HepG2 (cell line): ENCODE data around the gene KIF6. TPM values are rescaled to one million over a fixed set of nuclear protein-coding genes. Genes with fewer than 3 reads are reported as not detected.

Source experiments
- ATAC-seq: fragments of 200-7000 bp; cut with Tn5 transposase; 3 replicates; pipeline ENCODE4 v1.9.1; 2020; ENCODE audit warnings: mild to moderate bottlenecking, moderate library complexity
- BruUV-seq: library from RNA; stranded (reverse); fragments of 400-500 nt; replicated peaks from 2 replicates; lab custom pipeline; 2021; lab: Mats Ljungman, UMichigan
- CTCF ChIA-PET: fragments of 300-600 bp; formaldehyde crosslinking; extraction: SDS; loops from one replicate; lab custom pipeline; 2021; ENCODE audit warnings: low total read pairs, inconsistent platforms, low intra/inter-chr PET ratio; lab: Yijun Ruan, JAX
- POLR2A ChIA-PET: fragments of 350-600 bp; sonication (Branson Sonifier 250); formaldehyde crosslinking; loops from one replicate; lab custom pipeline; 2020; ENCODE audit warnings: antibody characterized with exemption, inconsistent platforms; lab: Yijun Ruan, JAX
- DNase-seq: peaks from one replicate; pipeline ENCODE4 v3.0.0-alpha.2; 2015; ENCODE audit warnings: low spot score
- FAIRE-seq: peaks from 3 replicates; lab custom pipeline; 2011; peaks lifted over from hg19 to GRCh38; lab: Jason Lieb, UNC
- H2AFZ ChIP-seq: one replicate; pipeline ENCODE4 v1.6.1; 2011; ENCODE audit warnings: low read length, inconsistent platforms
- H3K27ac ChIP-seq: fragments of 300-600 bp; 3 replicates; pipeline ENCODE4 v1.8.0; 2011; ENCODE audit warnings: mixed run types, mild to moderate bottlenecking, mixed read lengths, low read length, inconsistent platforms; ENCODE audit not compliant: insufficient read depth; ENCODE audit errors: extremely low read length
- H3K27me3 ChIP-seq, 2 experiments: fragments of 200-600 bp in 1 of 2; 2 replicates in 1 of 2; 3 replicates in 1 of 2; pipeline versions ENCODE4 v1.6.0 to v1.8.0; 2011; ENCODE audit warnings: low read length in 2 of 2, mild to moderate bottlenecking in 2 of 2, moderate library complexity in 2 of 2, inconsistent platforms in 1 of 2; ENCODE audit not compliant: insufficient read depth in 2 of 2, control insufficient read depth in 1 of 2
- H3K36me3 ChIP-seq, 2 experiments: fragments of 200-600 bp in 1 of 2; replicated peaks in 1 of 2; 2 replicates in 1 of 2; 3 replicates in 1 of 2; pipeline versions ENCODE4 v1.5.1 to v1.8.0; 2011; ENCODE audit warnings: low read length in 2 of 2, inconsistent platforms in 1 of 2; ENCODE audit not compliant: insufficient read depth in 2 of 2, control insufficient read depth in 1 of 2
- H3K4me1 ChIP-seq: 2 replicates; pipeline ENCODE4 v1.5.1; 2012; ENCODE audit warnings: low read length, inconsistent platforms; ENCODE audit not compliant: insufficient read depth
- H3K4me2 ChIP-seq: 2 replicates; pipeline ENCODE4 v1.6.0; 2011; ENCODE audit warnings: low read depth, low read length, inconsistent platforms
- H3K4me3 ChIP-seq, 3 experiments: fragments of 200-600 bp in 1 of 3; sonication (generic), shearing (Covaris generic) in 1 of 3; replicated peaks in 1 of 3; 2 replicates each; pipeline ENCODE4 v1.5.1; 2011 to 2016; ENCODE audit warnings: low read length in 3 of 3, inconsistent platforms in 2 of 3, low read depth in 2 of 3, mild to moderate bottlenecking in 2 of 3, control low read depth in 1 of 3, mixed read lengths in 1 of 3; ENCODE audit not compliant: insufficient read depth in 1 of 3
- H3K79me2 ChIP-seq: one replicate; pipeline ENCODE4 v1.6.1; 2011; ENCODE audit warnings: low read length, inconsistent platforms; ENCODE audit not compliant: insufficient read depth
- H3K9ac ChIP-seq: 2 replicates; pipeline ENCODE4 v1.6.0; 2011; ENCODE audit warnings: mild to moderate bottlenecking, low read depth, low read length, inconsistent platforms; ENCODE audit not compliant: insufficient read depth
- H3K9me3 ChIP-seq: 2 replicates; pipeline ENCODE4 v1.5.1; 2012; ENCODE audit warnings: mild to moderate bottlenecking, low read length
- H4K20me1 ChIP-seq: 2 replicates; pipeline ENCODE4 v1.6.0; 2011; ENCODE audit warnings: inconsistent platforms, mild to moderate bottlenecking, low read length, moderate library complexity; ENCODE audit not compliant: insufficient read depth
- WGBS: methylation state at CpG from one replicate; pipeline ENCODE4 v1.1.6; 2017; ENCODE audit warnings: low lambda C conversion rate; 5-methylcytosine and 5-hydroxymethylcytosine counted together
- in situ Hi-C: cut with HindIII; loops from 2 replicates; pipeline ENCODE4 v1.10.0; 2017; ENCODE audit warnings: low pct_unique_long_range_greater_than_20kb; ENCODE audit not compliant: extremely low pct_ligation_motif_present
- intact Hi-C: fragments of 100-400 bp; cut with micrococcal nuclease; formaldehyde crosslinking; loops from one replicate; pipeline ENCODE4 v1.10.0; 2022; ENCODE audit not compliant: unreplicated experiment
- polyA plus RNA-seq, 8 experiments: library from polyadenylated mRNA; depleted of rRNA in 3 of 8; stranded (reverse) in 7 of 8; unstranded in 1 of 8; fragments of >200 nt; fragmentation: Illumina TruSeq in 4 of 8; extraction: Trizol in 4 of 8; gene quantifications; 2 replicates each; pipeline versions ENCODE4 v1.2.1 to v1.2.3, GENCODE V29; 2011 to 2016; ENCODE audit warnings: low read depth in 4 of 8, missing spikeins in 1 of 8, mixed read lengths in 1 of 8; ENCODE audit not compliant: insufficient read depth in 1 of 8
- total RNA-seq, 5 experiments: library from RNA; depleted of rRNA; stranded (reverse); fragments of >200 nt; fragmentation: Illumina TruSeq; extraction: Trizol; gene quantifications; 2 replicates each; pipeline ENCODE4 v1.2.3, GENCODE V29; 2016; ENCODE audit warnings: low read depth in 1 of 5
- TF ChIP-seq, protein P1 (sequence below): sonication (generic); formaldehyde crosslinking; IDR thresholded peaks from 2 replicates; pipeline ENCODE4 v1.4.0; 2020; ENCODE audit warnings: mild to moderate bottlenecking, missing genetic modification reagents
- TF ChIP-seq, protein P2 (sequence below): sonication (generic); formaldehyde crosslinking; conservative IDR thresholded peaks from 2 replicates; pipeline ENCODE4 v1.8.1; 2023; ENCODE audit warnings: missing genetic modification reagents
- TF ChIP-seq, protein P3 (sequence below): sonication (generic); formaldehyde crosslinking; IDR thresholded peaks from 2 replicates; pipeline ENCODE4 v1.4.0; 2020; ENCODE audit warnings: missing genetic modification reagents

Gene KIF6
- total and polyA plus RNA-seq, 2 of the 13 experiments (the other 11 are each of a cell fraction or from before 2014, with no cell fraction given), result 0.04 to 0.27 TPM

DNA sequence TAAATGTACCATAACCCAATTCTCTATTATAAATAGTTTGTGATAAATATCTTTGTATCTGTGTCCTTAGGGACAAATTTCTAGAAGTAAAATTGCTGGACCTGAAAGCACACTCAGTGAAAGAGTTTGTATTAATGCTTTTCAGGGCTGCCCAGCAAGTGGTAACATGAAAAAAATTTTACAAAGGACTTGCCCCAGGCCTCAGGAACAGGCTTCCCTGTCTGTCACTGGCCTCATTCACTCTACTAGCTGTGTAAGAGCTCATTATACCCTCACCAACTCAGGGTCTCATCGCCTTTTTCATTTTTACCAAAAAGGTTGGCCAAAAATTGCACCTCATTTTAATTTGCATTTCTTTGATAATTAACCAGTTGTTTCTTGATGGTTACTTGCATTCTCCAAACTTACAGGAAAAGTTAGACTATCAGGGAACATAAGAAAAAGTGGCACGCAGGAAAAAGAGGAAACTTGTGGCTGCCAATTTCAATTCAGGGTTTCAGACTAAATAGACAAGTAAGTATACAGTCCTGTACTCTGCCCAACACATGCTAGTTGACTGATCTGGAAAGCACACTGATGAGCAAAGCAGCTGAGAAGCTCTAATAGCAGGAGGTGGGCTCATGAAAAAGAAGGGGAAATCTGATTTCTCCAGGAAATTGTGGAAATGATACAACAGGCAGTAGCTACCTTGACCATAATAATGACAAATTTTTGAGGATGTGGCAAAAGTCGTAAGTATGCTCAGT, 161.5 kb downstream of the KIF6 start (continued):
- TF ChIP-seq, protein P1, sequence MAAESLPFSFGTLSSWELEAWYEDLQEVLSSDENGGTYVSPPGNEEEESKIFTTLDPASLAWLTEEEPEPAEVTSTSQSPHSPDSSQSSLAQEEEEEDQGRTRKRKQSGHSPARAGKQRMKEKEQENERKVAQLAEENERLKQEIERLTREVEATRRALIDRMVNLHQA (CRISPR knock-in tag), result no peak
- TF ChIP-seq, all 625 proteins: peak for 0

DNA sequence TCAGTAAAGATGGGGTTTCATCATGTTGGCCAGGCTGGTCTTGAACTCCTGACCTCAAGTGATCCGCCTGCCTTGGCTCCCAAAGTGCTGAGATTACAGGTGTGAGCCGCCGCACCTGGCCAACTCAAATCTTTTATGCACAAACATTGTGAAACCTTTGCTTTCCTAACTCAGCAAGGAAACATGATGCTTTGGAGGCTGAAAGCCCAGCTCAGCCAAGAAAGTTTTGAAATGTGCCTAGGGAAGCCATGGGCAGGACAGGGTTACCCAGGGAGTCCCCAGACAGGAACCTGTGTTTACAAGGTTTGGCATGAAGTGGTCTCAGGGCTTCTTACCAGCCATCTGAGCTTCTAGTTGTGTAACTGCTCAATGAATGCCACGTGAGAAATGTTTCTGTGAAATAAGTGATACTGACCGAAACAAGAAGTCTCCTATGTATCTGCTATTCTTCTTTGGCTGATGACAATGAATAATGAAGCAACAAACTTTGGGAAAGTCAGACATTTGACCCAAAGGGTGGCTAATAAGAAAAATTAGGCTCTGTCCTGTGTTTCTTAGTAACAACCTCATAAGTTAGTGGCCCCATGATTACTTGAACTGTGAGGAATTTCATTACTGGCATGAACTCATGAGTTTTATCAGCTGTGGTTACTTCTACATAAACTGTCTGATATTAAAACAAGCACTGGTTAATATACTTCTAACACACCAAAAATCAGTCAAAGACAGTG, 163.5 kb downstream of the KIF6 start:
- Histone ChIP-seq H3K27ac (no peak overlapping the region), H3K36me3 (no peaks in the 10 kb centered on the region), H3K4me3 (no peak overlapping the region), H3K9me3 (no peaks in the 10 kb centered on the region), H3K9ac (no peak overlapping the region), H3K4me1 (no peaks in the 10 kb centered on the region), H3K4me2 (no peak overlapping the region), H3K27me3 (no peaks in the 10 kb centered on the region), H2AFZ (no peak overlapping the region), H4K20me1 (no peaks in the 10 kb centered on the region), H3K79me2 (no peaks in the 10 kb centered on the region)
- ATAC-seq (no peak), DNase-seq (no peak), FAIRE-seq (no peak)
- BruUV-seq, result no TSS peak
- POLR2A ChIA-PET, result no interaction called here
- 55% methylated on average over 5 of the region's 5 CpGs for WGBS
- intact Hi-C loops, result no loop called here
- CTCF ChIA-PET, result no interaction called here
- in situ Hi-C loops, result no loop called here
- TF ChIP-seq, protein P2, sequence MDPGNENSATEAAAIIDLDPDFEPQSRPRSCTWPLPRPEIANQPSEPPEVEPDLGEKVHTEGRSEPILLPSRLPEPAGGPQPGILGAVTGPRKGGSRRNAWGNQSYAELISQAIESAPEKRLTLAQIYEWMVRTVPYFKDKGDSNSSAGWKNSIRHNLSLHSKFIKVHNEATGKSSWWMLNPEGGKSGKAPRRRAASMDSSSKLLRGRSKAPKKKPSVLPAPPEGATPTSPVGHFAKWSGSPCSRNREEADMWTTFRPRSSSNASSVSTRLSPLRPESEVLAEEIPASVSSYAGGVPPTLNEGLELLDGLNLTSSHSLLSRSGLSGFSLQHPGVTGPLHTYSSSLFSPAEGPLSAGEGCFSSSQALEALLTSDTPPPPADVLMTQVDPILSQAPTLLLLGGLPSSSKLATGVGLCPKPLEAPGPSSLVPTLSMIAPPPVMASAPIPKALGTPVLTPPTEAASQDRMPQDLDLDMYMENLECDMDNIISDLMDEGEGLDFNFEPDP, result no peak
- TF ChIP-seq, protein P3, sequence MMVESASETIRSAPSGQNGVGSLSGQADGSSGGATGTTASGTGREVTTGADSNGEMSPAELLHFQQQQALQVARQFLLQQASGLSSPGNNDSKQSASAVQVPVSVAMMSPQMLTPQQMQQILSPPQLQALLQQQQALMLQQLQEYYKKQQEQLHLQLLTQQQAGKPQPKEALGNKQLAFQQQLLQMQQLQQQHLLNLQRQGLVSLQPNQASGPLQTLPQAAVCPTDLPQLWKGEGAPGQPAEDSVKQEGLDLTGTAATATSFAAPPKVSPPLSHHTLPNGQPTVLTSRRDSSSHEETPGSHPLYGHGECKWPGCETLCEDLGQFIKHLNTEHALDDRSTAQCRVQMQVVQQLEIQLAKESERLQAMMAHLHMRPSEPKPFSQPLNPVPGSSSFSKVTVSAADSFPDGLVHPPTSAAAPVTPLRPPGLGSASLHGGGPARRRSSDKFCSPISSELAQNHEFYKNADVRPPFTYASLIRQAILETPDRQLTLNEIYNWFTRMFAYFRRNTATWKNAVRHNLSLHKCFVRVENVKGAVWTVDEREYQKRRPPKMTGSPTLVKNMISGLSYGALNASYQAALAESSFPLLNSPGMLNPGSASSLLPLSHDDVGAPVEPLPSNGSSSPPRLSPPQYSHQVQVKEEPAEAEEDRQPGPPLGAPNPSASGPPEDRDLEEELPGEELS (CRISPR knock-in tag), result no peak
